Breast epithelium (tissue), 3 donors: ENCODE measurements around the gene RBM17.

Experiments
- POLR2A ChIP-seq: fragments of 450-650 bp; IDR thresholded peaks from one replicate; pipeline ENCODE4 v1.6.1; 2016; ENCODE audit warnings: antibody characterized with exemption, mild to moderate bottlenecking, moderate library complexity
- TF ChIP-seq, protein P1 (sequence below), 3 donors: fragments of 450-650 bp; IDR thresholded peaks; one replicate each; pipeline ENCODE4 v1.5.1; 2016 to 2017; ENCODE audit warnings: antibody characterized with exemption in 3 of 3, mild to moderate bottlenecking in 3 of 3, moderate library complexity in 3 of 3

DNA sequence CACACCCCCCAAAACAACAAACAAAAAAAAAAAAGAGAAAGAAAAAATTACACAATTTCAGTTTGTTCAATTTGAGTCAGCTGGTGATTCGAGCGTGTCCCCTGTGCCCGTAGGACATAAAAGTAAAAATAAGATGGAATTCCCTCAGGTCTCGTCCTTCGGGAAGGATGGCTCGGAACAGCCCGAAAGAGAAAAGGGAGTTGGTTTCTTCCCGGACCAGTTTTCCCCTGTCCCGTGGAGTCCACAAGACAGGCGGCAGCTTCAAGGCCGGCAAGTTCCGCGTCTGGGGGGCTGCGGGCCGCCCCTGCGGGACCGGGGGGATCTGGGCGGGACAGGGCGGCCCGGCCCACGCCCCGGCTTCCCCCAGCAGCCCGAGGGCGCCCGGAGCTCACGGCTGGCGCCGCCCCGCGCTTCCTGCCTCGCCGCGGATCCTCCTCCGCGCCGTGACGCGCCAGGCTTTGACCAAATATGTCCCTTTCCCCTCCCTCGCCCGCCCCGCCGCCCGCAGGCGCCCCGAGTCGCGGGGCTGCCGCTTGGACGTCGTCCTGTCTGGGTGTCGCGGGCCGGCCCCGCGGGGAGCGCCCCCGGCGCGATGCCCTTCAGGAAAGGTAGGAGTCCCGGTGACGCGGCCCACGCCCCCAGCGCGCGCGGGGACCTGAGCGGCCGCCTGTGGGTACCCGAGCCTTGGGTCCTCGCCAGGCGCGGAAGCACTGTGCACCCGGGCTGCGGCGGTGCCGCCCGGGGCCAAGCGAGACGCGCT is 55.8 kb downstream of the RBM17 start:
- TF ChIP-seq POLR2A, result no peak
- TF ChIP-seq, protein P1, sequence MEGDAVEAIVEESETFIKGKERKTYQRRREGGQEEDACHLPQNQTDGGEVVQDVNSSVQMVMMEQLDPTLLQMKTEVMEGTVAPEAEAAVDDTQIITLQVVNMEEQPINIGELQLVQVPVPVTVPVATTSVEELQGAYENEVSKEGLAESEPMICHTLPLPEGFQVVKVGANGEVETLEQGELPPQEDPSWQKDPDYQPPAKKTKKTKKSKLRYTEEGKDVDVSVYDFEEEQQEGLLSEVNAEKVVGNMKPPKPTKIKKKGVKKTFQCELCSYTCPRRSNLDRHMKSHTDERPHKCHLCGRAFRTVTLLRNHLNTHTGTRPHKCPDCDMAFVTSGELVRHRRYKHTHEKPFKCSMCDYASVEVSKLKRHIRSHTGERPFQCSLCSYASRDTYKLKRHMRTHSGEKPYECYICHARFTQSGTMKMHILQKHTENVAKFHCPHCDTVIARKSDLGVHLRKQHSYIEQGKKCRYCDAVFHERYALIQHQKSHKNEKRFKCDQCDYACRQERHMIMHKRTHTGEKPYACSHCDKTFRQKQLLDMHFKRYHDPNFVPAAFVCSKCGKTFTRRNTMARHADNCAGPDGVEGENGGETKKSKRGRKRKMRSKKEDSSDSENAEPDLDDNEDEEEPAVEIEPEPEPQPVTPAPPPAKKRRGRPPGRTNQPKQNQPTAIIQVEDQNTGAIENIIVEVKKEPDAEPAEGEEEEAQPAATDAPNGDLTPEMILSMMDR (IDR thresholded peaks at IDR 0.05), result no peak
